IMR-90 (cell line): ENCODE results near the gene SLC35C1. TPM values are rescaled to one million over a fixed set of nuclear protein-coding genes. Genes with fewer than 3 reads are reported as not detected.

Experiments used
- ATAC-seq: fragments of 200-7000 bp; cut with Tn5 transposase; 2 replicates; pipeline ENCODE4 v1.9.1; 2020; ENCODE audit warnings: low read depth, mild to moderate bottlenecking, moderate library complexity
- BruUV-seq: library from RNA; stranded (reverse); fragments of 400-500 nt; replicated peaks from 2 replicates; lab custom pipeline; 2021; lab: Mats Ljungman, UMichigan
- CTCF ChIA-PET: fragments of 300-600 bp; formaldehyde crosslinking; extraction: SDS; loops from one replicate; lab custom pipeline; 2021; ENCODE audit warnings: antibody characterized with exemption; lab: Yijun Ruan, JAX
- POLR2A ChIA-PET: fragments of 300-600 bp; sonication (Branson Sonifier 250); formaldehyde crosslinking; loops from one replicate; lab custom pipeline; 2022; ENCODE audit warnings: antibody characterized with exemption; ENCODE audit not compliant: unreplicated experiment; lab: Charles Lee
- DNase-seq: peaks from one replicate; pipeline ENCODE4 v3.0.0; 2013
- H2AFZ ChIP-seq: replicated peaks from 2 replicates; pipeline ENCODE3; 2013; ENCODE audit warnings: low read length, mild to moderate bottlenecking; ENCODE audit not compliant: poor library complexity
- H2AK5ac ChIP-seq: 2 replicates; pipeline ENCODE4 v1.6.1; 2013; ENCODE audit warnings: low read depth, low read length, inconsistent platforms
- H2AK9ac ChIP-seq: replicated peaks from 2 replicates; pipeline ENCODE3; 2013; ENCODE audit warnings: mild to moderate bottlenecking, low read depth, low read length, moderate library complexity; ENCODE audit not compliant: poor library complexity
- H2BK120ac ChIP-seq: 2 replicates; pipeline ENCODE4 v1.6.1; 2013; ENCODE audit warnings: low read depth, low read length, inconsistent platforms
- H2BK15ac ChIP-seq: 3 replicates; pipeline ENCODE4 v1.6.1; 2013; ENCODE audit warnings: low read depth, low read length, inconsistent platforms
- H2BK20ac ChIP-seq: 2 replicates; pipeline ENCODE4 v1.6.1; 2013; ENCODE audit warnings: low read depth, mild to moderate bottlenecking, inconsistent platforms, low read length, moderate library complexity
- H2BK5ac ChIP-seq: 2 replicates; pipeline ENCODE4 v1.6.1; 2013; ENCODE audit warnings: mild to moderate bottlenecking, low read depth, low read length, inconsistent platforms; ENCODE audit not compliant: poor library complexity, severe bottlenecking
- H3K14ac ChIP-seq: replicated peaks from 2 replicates; pipeline ENCODE4 v1.6.1; 2013; ENCODE audit warnings: low read depth, low read length, inconsistent platforms
- H3K18ac ChIP-seq: 2 replicates; pipeline ENCODE4 v1.6.1; 2013; ENCODE audit warnings: low read depth, low read length, control low read depth
- H3K23ac ChIP-seq: 2 replicates; pipeline ENCODE4 v1.6.1; 2013; ENCODE audit warnings: low read depth, low read length, inconsistent platforms
- H3K27ac ChIP-seq: 2 replicates; pipeline ENCODE4 v1.5.1; 2013; ENCODE audit warnings: mild to moderate bottlenecking, control low read depth, low read length; ENCODE audit not compliant: insufficient read depth
- H3K27me3 ChIP-seq: 2 replicates; pipeline ENCODE4 v1.6.1; 2013; ENCODE audit warnings: low read length; ENCODE audit not compliant: control insufficient read depth, insufficient read depth
- H3K36me3 ChIP-seq: 2 replicates; pipeline ENCODE4 v1.6.1; 2013; ENCODE audit warnings: low read length, mixed read lengths; ENCODE audit not compliant: control insufficient read depth, insufficient read depth
- H3K4ac ChIP-seq: 2 replicates; pipeline ENCODE4 v1.6.1; 2013; ENCODE audit warnings: low read depth, low read length, inconsistent platforms
- H3K4me1 ChIP-seq: 2 replicates; pipeline ENCODE4 v1.6.1; 2013; ENCODE audit warnings: low read length, mixed read lengths; ENCODE audit not compliant: control insufficient read depth, insufficient read depth
- H3K4me2 ChIP-seq: 2 replicates; pipeline ENCODE4 v1.6.1; 2013; ENCODE audit warnings: low read depth, mild to moderate bottlenecking, control low read depth, low read length, moderate library complexity
- H3K4me3 ChIP-seq: 2 replicates; pipeline ENCODE4 v1.5.1; 2013; ENCODE audit warnings: low read depth, mild to moderate bottlenecking, control low read depth, low read length, moderate library complexity; ENCODE audit not compliant: insufficient read depth
- H3K56ac ChIP-seq: 2 replicates; pipeline ENCODE4 v1.6.1; 2013; ENCODE audit warnings: low read length, inconsistent platforms; ENCODE audit not compliant: insufficient read depth; ENCODE audit errors: extremely low read depth
- H3K79me1 ChIP-seq, 2 experiments: 2 replicates each; pipeline ENCODE4 v1.6.1; 2013; ENCODE audit warnings: low read length in 2 of 2, inconsistent platforms in 1 of 2, low read depth in 1 of 2
- H3K9ac ChIP-seq: 2 replicates; pipeline ENCODE4 v1.6.1; 2013; ENCODE audit warnings: low read depth, low read length, control low read depth
- H3K9me1 ChIP-seq: 2 replicates; pipeline ENCODE4 v1.6.1; 2013; ENCODE audit warnings: low read length, inconsistent platforms; ENCODE audit not compliant: insufficient read depth
- H3K9me3 ChIP-seq: 2 replicates; pipeline ENCODE4 v1.6.1; 2013; ENCODE audit warnings: low read length; ENCODE audit not compliant: control insufficient read depth, insufficient read depth
- H4K20me1 ChIP-seq: 2 replicates; pipeline ENCODE4 v1.6.1; 2013; ENCODE audit warnings: low read length, inconsistent platforms; ENCODE audit not compliant: insufficient read depth
- H4K5ac ChIP-seq: 2 replicates; pipeline ENCODE4 v1.6.1; 2013; ENCODE audit warnings: mild to moderate bottlenecking, low read depth, low read length, control low read depth
- H4K8ac ChIP-seq, 2 experiments: 2 replicates each; pipeline ENCODE4 v1.6.1; 2013; ENCODE audit warnings: low read depth in 2 of 2, low read length in 2 of 2, control low read depth in 1 of 2, inconsistent platforms in 1 of 2
- H4K91ac ChIP-seq: 2 replicates; pipeline ENCODE4 v1.6.1; 2013; ENCODE audit warnings: low read depth, low read length, inconsistent platforms; ENCODE audit not compliant: insufficient read depth
- BHLHE40 ChIP-seq: fragments of 150-350 bp; IDR thresholded peaks from 2 replicates; pipeline ENCODE4 v1.6.1; 2016; ENCODE audit warnings: mild to moderate bottlenecking, low read depth, low read length
- CEBPB ChIP-seq: IDR thresholded peaks from 2 replicates; pipeline ENCODE4 v1.6.1; 2012; ENCODE audit warnings: low read depth, low read length, improper control_type of control experiment
- CHD1 ChIP-seq: IDR thresholded peaks from 2 replicates; pipeline ENCODE4 v1.6.1; 2012; ENCODE audit warnings: low read depth, low read length, improper control_type of control experiment
- ELK1 ChIP-seq: fragments of 150-350 bp; IDR thresholded peaks from 2 replicates; pipeline ENCODE4 v1.6.1; 2016; ENCODE audit warnings: low read depth, mild to moderate bottlenecking, low read length, moderate library complexity, borderline replicate concordance
- MAFK ChIP-seq: IDR thresholded peaks from 2 replicates; pipeline ENCODE4 v1.6.1; 2012; ENCODE audit warnings: low read depth, low read length, improper control_type of control experiment
- MAZ ChIP-seq: IDR thresholded peaks from 2 replicates; pipeline ENCODE4 v1.6.1; 2012; ENCODE audit warnings: low read depth, mild to moderate bottlenecking, low read length, improper control_type of control experiment, moderate library complexity, borderline replicate concordance
- NFE2L2 ChIP-seq: fragments of 150-350 bp; IDR thresholded peaks from 2 replicates; pipeline ENCODE4 v1.6.1; 2016; ENCODE audit warnings: low read depth, mild to moderate bottlenecking, low read length
- POLR2A ChIP-seq: IDR thresholded peaks from 2 replicates; pipeline ENCODE4 v1.6.1; 2012; ENCODE audit warnings: mild to moderate bottlenecking, low read depth, low read length
- RAD21 ChIP-seq: IDR thresholded peaks from 2 replicates; pipeline ENCODE4 v1.6.1; 2012; ENCODE audit warnings: low read length, improper control_type of control experiment
- RCOR1 ChIP-seq: IDR thresholded peaks from 2 replicates; pipeline ENCODE4 v1.6.1; 2012; ENCODE audit warnings: mild to moderate bottlenecking, low read length, improper control_type of control experiment; ENCODE audit not compliant: insufficient replicate concordance
- WGBS, 2 experiments: methylation state at CpG; one replicate each; pipeline versions ENCODE4 v1.1.5 to v1.1.7; 2013; ENCODE audit warnings: missing lambda C conversion rate in 2 of 2; ENCODE audit not compliant: insufficient read length in 1 of 2; ENCODE audit errors: extremely low coverage in 2 of 2; 5-methylcytosine and 5-hydroxymethylcytosine counted together
- dilution Hi-C: fragments of 300-500 bp; cut with HindIII; formaldehyde crosslinking; loops from one replicate; pipeline ENCODE4 v1.14.3; 2018; ENCODE audit warnings: low sequenced_read_pairs; ENCODE audit not compliant: unreplicated experiment
- in situ Hi-C: fragments of 300-500 bp; cut with MboI; formaldehyde crosslinking; loops from 3 replicates; pipeline ENCODE4 v1.14.3; 2019; ENCODE audit warnings: low sequenced_read_pairs, inconsistent platforms, mixed read lengths
- intact Hi-C: fragments of 100-400 bp; cut with micrococcal nuclease; formaldehyde crosslinking; loops from 2 replicates; pipeline ENCODE4 v1.10.0; 2022
- polyA plus RNA-seq, 3 experiments: library from polyadenylated mRNA; depleted of rRNA; stranded (reverse); fragments of >200 nt; gene quantifications; 2 replicates each; pipeline ENCODE4 v1.2.3, GENCODE V29; 2012; ENCODE audit warnings: low replicate concordance in 1 of 3
- total RNA-seq: library from RNA; depleted of rRNA; stranded (reverse); fragments of >200 nt; gene quantifications from 2 replicates; pipeline ENCODE4 v1.2.3, GENCODE V29; 2012

Gene SLC35C1
- total and polyA plus RNA-seq, 2 of the 4 experiments (the other 2 are of a cell fraction), result 4.3 to 27.1 TPM

GRCh38 chr11:45807792-45808238 lies 2.9 kb downstream of the SLC35C1 start:
- intact Hi-C loops, result no loop called here
- H3K79me1 ChIP-seq, result peaks cover 42 to 58% of the 10 kb centered on the region in 2 experiments
- no peaks in the 10 kb centered on the region for H3K27me3 ChIP-seq
- no peak overlapping the region for H3K9ac ChIP-seq
- H2BK20ac ChIP-seq, result no peak overlapping the region
- H2AK9ac ChIP-seq, result no peak overlapping the region
- H4K8ac ChIP-seq, result no peak overlapping the region
- no peak for ATAC-seq
- WGBS, 2 experiments, result no CpG with 5 or more reads among the region's 4 CpGs
- H4K20me1 ChIP-seq, result peaks cover 36% of the 10 kb centered on the region
- no peak overlapping the region for H2BK120ac ChIP-seq
- H2BK5ac ChIP-seq, result no peak overlapping the region
- dilution Hi-C loops, result no loop called here
- no peak for DNase-seq
- no peaks in the 10 kb centered on the region for H3K9me3 ChIP-seq
- H2AK5ac ChIP-seq, result no peak overlapping the region
- CTCF ChIA-PET, result no interaction called here
- peaks cover 20% of the 10 kb centered on the region for H3K4me1 ChIP-seq
- POLR2A ChIA-PET, result no interaction called here
- peaks cover 27% of the 10 kb centered on the region for H3K9me1 ChIP-seq
- no peak overlapping the region for H3K4ac ChIP-seq
- no peak overlapping the region for H3K14ac ChIP-seq
- H2AFZ ChIP-seq, result no peak overlapping the region
- H3K23ac ChIP-seq, result no peak overlapping the region
- H4K5ac ChIP-seq, result no peak overlapping the region
- no peak overlapping the region for H3K4me3 ChIP-seq
- in situ Hi-C loops, result loop anchor here (25.0 kb wide), 1 partner anchor 1246 kb away; the partner anchor contains the start of gene CD82
- BruUV-seq, result no TSS peak
- no peak for TF ChIP-seq NFE2L2
- no peak for TF ChIP-seq BHLHE40
- TF ChIP-seq CEBPB, result no peak
- TF ChIP-seq POLR2A, result no peak
- no peak for TF ChIP-seq MAFK
- no peak for TF ChIP-seq CHD1
- no peak for TF ChIP-seq ELK1
- no peak for TF ChIP-seq RAD21
- TF ChIP-seq RCOR1, result no peak
- no peak for TF ChIP-seq MAZ
- no peak overlapping the region for H3K18ac ChIP-seq
- no peak overlapping the region for H2BK15ac ChIP-seq
- H3K56ac ChIP-seq, result no peak overlapping the region
- H3K36me3 ChIP-seq, result peaks cover 38% of the 10 kb centered on the region
- no peak overlapping the region for H4K91ac ChIP-seq
- H3K27ac ChIP-seq, result no peak overlapping the region
- H3K4me2 ChIP-seq, result peak overlapping the region; percentile 96; the same call in 1 of the 2 replicates
